DOHH2 (cell line): ENCODE results near the gene CTAG1B.

Experiments used
- EZH2phosphoT487 ChIP-seq: fragments of 200-600 bp; sonication (generic); IDR thresholded peaks from 2 replicates; pipeline ENCODE4 v1.6.1; 2017; ENCODE audit warnings: borderline replicate concordance, mild to moderate bottlenecking, antibody characterized with exemption, low read length, moderate library complexity, mixed read lengths
- TF ChIP-seq, protein P1 (sequence below): fragments of 200-600 bp; sonication (generic); IDR thresholded peaks from one replicate; pipeline ENCODE4 v1.5.1; 2014; ENCODE audit warnings: antibody characterized with exemption, mild to moderate bottlenecking, low read depth, low read length; ENCODE audit not compliant: poor library complexity, severe bottlenecking

DNA sequence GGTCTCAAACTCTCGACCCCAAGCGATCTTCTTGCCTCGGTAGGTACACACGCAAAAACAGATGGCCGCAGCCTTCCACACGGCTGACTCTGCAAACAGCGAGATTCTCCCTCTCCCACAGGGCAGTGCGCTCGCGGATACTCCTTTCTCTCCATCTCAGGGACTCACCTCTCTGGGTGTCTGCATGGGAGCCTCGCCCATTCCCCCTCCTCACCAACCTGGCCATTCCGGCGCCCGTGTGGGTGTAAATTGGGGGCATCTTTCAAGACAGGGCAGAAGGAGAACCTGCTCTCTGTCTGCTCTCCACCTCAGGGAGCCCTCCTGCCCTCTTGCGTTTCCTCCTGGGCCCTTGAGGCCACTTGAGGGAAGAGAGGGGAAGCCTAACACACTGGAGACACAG lies 29.8 kb upstream of the CTAG1B start:
- TF ChIP-seq, protein P1, sequence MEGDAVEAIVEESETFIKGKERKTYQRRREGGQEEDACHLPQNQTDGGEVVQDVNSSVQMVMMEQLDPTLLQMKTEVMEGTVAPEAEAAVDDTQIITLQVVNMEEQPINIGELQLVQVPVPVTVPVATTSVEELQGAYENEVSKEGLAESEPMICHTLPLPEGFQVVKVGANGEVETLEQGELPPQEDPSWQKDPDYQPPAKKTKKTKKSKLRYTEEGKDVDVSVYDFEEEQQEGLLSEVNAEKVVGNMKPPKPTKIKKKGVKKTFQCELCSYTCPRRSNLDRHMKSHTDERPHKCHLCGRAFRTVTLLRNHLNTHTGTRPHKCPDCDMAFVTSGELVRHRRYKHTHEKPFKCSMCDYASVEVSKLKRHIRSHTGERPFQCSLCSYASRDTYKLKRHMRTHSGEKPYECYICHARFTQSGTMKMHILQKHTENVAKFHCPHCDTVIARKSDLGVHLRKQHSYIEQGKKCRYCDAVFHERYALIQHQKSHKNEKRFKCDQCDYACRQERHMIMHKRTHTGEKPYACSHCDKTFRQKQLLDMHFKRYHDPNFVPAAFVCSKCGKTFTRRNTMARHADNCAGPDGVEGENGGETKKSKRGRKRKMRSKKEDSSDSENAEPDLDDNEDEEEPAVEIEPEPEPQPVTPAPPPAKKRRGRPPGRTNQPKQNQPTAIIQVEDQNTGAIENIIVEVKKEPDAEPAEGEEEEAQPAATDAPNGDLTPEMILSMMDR = no peak
- no peak for TF ChIP-seq EZH2phosphoT487
